K562 (cell line): ENCODE results near the gene WDR55. TPM values are rescaled to one million over a fixed set of nuclear protein-coding genes. Genes with fewer than 3 reads are reported as not detected.

Source experiments
- ADNP ChIP-seq: fragments of 200-800 bp; sonication (Bioruptor generic); IDR thresholded peaks from 2 replicates; pipeline ENCODE4 v1.6.1; 2016; ENCODE audit warnings: missing genetic modification characterization, missing compliant biosample characterization
- ASH1L ChIP-seq: fragments of 450-650 bp; IDR thresholded peaks from 2 replicates; pipeline ENCODE4 v1.6.1; 2018; ENCODE audit warnings: borderline replicate concordance, mild to moderate bottlenecking, low read depth; ENCODE audit not compliant: partially characterized antibody
- ATF4 ChIP-seq: fragments of 450-650 bp; formaldehyde crosslinking; IDR thresholded peaks from 2 replicates; pipeline ENCODE4 v1.4.0; 2022; ENCODE audit warnings: mild to moderate bottlenecking, moderate library complexity
- CBFA2T3 ChIP-seq: fragments of 450-650 bp; IDR thresholded peaks from 2 replicates; pipeline ENCODE4 v1.6.1; 2017
- CBX3 ChIP-seq, 2 experiments: IDR thresholded peaks; 1 replicate in 1 of 2; 2 replicates in 1 of 2; pipeline ENCODE4 v1.6.1; 2012; ENCODE audit warnings: inconsistent platforms in 2 of 2, low read length in 2 of 2, borderline replicate concordance in 1 of 2, control low read depth in 1 of 2
- CREB3L1 ChIP-seq: fragments of 450-650 bp; IDR thresholded peaks from 2 replicates; pipeline ENCODE4 v1.6.1; 2014; ENCODE audit warnings: low read depth, mild to moderate bottlenecking, moderate library complexity, borderline replicate concordance
- E2F8 ChIP-seq: fragments of 450-650 bp; IDR thresholded peaks from 2 replicates; pipeline ENCODE4 v1.7.1; 2018; ENCODE audit warnings: mild to moderate bottlenecking, low read depth; ENCODE audit not compliant: partially characterized antibody
- GABPA ChIP-seq: fragments of 200-800 bp; sonication (Bioruptor generic); conservative IDR thresholded peaks from 2 replicates; pipeline ENCODE4 v1.6.1; 2016; ENCODE audit warnings: low read depth, missing genetic modification characterization, missing compliant biosample characterization
- HSF4 ChIP-seq: fragments of 250-450 bp; sonication (Bioruptor Pico); IDR thresholded peaks from 2 replicates; pipeline ENCODE4 v2.1.2; 2022; ENCODE audit warnings: mild to moderate bottlenecking, moderate library complexity, borderline replicate concordance
- JUN ChIP-seq, 2 experiments: sonication (generic) in 1 of 2; formaldehyde crosslinking in 1 of 2; IDR thresholded peaks; 2 replicates each; pipeline versions ENCODE4 v1.6.1 to v1.8.0; 2012 to 2022; ENCODE audit warnings: borderline replicate concordance in 2 of 2, mild to moderate bottlenecking in 2 of 2, improper control_type of control experiment in 1 of 2, low read depth in 1 of 2, low read length in 1 of 2, missing genetic modification reagents in 1 of 2
- NEUROD1 ChIP-seq: fragments of 150-350 bp; IDR thresholded peaks from 2 replicates; pipeline ENCODE4 v1.6.1; 2014; ENCODE audit warnings: borderline replicate concordance, low read length, low read depth; ENCODE audit not compliant: partially characterized antibody
- NFE2 ChIP-seq: IDR thresholded peaks from 2 replicates; pipeline ENCODE4 v1.6.1; 2014; ENCODE audit warnings: antibody characterized with exemption, low read depth
- SMAD2 ChIP-seq: fragments of 150-350 bp; IDR thresholded peaks from 2 replicates; pipeline ENCODE4 v1.6.1; 2014; ENCODE audit warnings: low read depth, mild to moderate bottlenecking, low read length
- ZBTB26 ChIP-seq: fragments of 450-650 bp; formaldehyde crosslinking; IDR thresholded peaks from 2 replicates; pipeline ENCODE4 v1.4.0; 2022; ENCODE audit warnings: missing genetic modification characterization
- ZBTB43 ChIP-seq: sonication (generic); formaldehyde crosslinking; IDR thresholded peaks from 2 replicates; pipeline ENCODE4 v1.8.0; 2023; ENCODE audit warnings: mild to moderate bottlenecking, missing genetic modification reagents
- ZFP30 ChIP-seq: fragments of 250-450 bp; sonication (Bioruptor Pico); IDR thresholded peaks from 2 replicates; pipeline ENCODE4 v1.8.0; 2022; ENCODE audit warnings: moderate library complexity, mild to moderate bottlenecking, inconsistent platforms, borderline replicate concordance
- ZNF12 ChIP-seq: sonication (generic); formaldehyde crosslinking; IDR thresholded peaks from 2 replicates; pipeline ENCODE4 v1.4.0; 2020; ENCODE audit warnings: mild to moderate bottlenecking, missing genetic modification reagents
- polyA plus RNA-seq, 8 experiments: library from polyadenylated mRNA; depleted of rRNA in 4 of 8; stranded (reverse) in 5 of 8; unstranded in 3 of 8; fragments of >200 nt; fragmentation: Nextera tagmentation in 2 of 8; fragmentation: Illumina TruSeq in 1 of 8; extraction: Ambion mirVana in 2 of 8; extraction: Trizol in 1 of 8; gene quantifications; 2 replicates each; pipeline versions ENCODE4 v1.2.1 to v1.2.3, GENCODE V29; 2011 to 2014; ENCODE audit warnings: inconsistent platforms in 1 of 8, missing spikeins in 1 of 8
- total RNA-seq, 7 experiments: library from RNA; depleted of rRNA in 6 of 7; stranded (reverse); fragments of >200 nt in 6 of 7; fragmentation: Illumina TruSeq in 2 of 7; extraction: Trizol in 2 of 7; gene quantifications; 2 replicates each; pipeline versions ENCODE4 v1.2.1 to v1.2.3, GENCODE V29; 2011 to 2021; ENCODE audit warnings: low replicate concordance in 1 of 7

Gene WDR55
- total and polyA plus RNA-seq, 9 of the 15 experiments (the other 6 are each of a cell fraction or from before 2014, with no cell fraction given): 5.2 to 45.0 (median 29.3) TPM

- TF ChIP-seq JUN (IDR thresholded peaks at IDR 0.05; ENCODE audit: borderline replicate concordance, low read depth, low read length): no peak; the same call in 1 of the 2 replicates
- TF ChIP-seq JUN (CRISPR knock-in tag; IDR thresholded peaks at IDR 0.05; ENCODE audit: borderline replicate concordance): 0 out of 2 replicates have a peak, but pooled peaks have one; percentile 60
- TF ChIP-seq ZBTB26 (CRISPR knock-in tag): peak; percentile 68; the same call in 1 of the 2 replicates
- no peak for TF ChIP-seq NFE2
- peak; percentile 98 for TF ChIP-seq GABPA
- TF ChIP-seq ZFP30: no peak
- no peak for TF ChIP-seq HSF4
- peak; percentile 74; the same call in 1 of the 2 replicates for TF ChIP-seq CREB3L1
- TF ChIP-seq CBFA2T3: 0 out of 2 replicates have a peak, but pooled peaks have one; percentile 8
- TF ChIP-seq ZBTB43 (CRISPR knock-in tag): no peak
- peak; percentile 90 for TF ChIP-seq E2F8
- TF ChIP-seq ZNF12 (CRISPR knock-in tag): no peak
- no peak for TF ChIP-seq NEUROD1
- TF ChIP-seq CBX3 (IDR thresholded peaks at IDR 0.05; ENCODE audit: borderline replicate concordance in 1 of 2, low read length in 2 of 2): peak in 1 of 2 experiments; percentile 65; a peak in 1 of 3 replicates
- TF ChIP-seq SMAD2: no peak
- no peak for TF ChIP-seq ASH1L
- TF ChIP-seq ATF4 (CRISPR knock-in tag): no peak
- TF ChIP-seq ADNP (tag): no peak
Measured at GRCh38 chr5:140690941-140691924, 26.5 kb downstream of the WDR55 start, which contains the start of the genes HARS1 and HARS2 (continued).
